CD4-positive, alpha-beta T cell treated with Interleukin-2 at 100 ng/mL for 4 hours (primary cell): ENCODE measurements around the gene SPINDOC.
"Not testable (repeated sequence)": the region's sequence is repeated elsewhere in the genome, so short reads cannot be mapped to it uniquely, and the experiment has no call there.

Experiments used
- DNase-seq: peaks from one replicate; pipeline ENCODE4 v3.0.0-alpha.2; 2020; ENCODE audit warnings: low spot score

SPINDOC gene

DNA sequence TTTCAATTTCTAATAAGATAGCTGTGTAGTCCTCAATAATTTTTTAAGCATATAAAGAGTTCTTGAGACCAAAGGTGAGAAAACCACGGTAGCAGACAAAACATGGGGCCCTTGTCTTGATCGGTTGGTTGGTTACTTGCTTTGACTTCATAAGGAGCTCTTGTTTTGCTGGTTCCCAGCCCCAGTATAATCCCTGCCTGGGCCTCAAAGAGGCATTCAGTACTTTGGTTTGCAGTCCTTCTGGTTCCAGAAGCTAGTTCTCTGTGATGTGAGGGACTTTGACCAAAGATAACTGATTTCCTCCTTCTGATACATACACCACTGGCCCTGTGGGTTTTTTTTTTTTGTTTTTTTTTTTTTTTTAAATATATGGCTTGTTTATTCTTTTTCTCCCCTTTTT is 42.7 kb downstream of the SPINDOC start:
- DNase-seq: no peak

DNA sequence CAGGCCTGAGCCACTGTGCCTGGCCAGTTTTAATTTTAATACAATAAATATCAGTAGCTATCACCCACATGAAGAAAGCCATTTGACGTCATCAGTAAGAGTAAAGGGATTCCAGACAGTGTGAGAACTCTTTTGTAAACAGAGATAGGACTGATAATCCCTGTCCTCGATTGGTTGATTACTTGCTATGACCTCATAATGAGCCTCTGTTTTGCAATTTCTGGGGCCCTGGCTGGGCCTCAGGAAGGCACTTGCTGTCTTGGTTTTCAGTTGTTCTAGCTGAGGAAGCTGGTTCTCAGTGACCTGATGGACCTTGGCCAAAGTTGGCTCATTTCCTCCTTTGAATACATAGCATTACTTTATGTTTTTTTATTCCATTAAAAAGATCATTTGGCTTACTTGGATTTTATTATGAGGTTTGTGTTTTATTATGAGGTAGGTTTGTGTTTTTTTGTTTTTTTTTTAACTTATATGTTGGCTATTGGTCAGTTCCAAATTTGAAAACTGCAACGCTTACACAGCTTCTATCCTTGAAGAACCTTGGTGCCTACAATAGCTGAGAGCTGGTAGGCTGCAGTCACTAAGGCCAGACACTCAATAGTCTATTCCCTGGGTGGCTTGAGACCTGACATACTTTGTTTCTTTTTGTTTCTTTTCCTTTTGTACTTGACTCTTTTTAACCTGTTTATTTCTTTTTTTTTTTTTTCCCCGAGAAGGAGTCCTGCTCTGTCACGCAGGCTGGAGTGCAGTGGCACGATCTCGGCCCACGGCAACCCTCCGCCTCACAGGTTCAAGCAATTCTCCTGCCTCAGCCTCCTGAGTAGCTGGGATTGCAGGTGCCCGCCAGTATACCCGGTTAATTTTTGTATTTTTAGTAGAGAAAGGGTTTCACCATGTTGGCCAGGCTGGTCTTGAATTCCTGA is 45.6 kb downstream of the SPINDOC start:
- no peak for DNase-seq

DNA sequence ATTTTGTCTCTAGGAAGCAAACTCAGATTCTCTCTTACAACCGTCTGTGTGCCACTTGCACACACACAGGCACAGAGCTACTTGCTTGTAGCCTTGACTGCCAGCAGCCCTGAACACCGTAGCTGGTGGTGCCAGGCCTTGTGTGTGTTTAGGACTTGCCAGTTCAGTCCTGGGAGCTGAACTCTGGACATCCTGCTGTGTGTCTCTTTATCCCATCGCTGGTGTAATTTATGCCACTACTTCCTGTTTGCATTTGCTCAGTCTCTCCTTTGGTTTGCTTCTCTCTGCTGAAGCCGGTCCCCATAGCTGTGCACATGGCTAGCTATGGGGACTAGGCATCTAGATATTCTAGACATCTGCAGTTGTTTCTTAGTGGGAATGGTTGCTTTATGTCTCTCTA is 49.7 kb downstream of the SPINDOC start:
- no peak for DNase-seq

DNA sequence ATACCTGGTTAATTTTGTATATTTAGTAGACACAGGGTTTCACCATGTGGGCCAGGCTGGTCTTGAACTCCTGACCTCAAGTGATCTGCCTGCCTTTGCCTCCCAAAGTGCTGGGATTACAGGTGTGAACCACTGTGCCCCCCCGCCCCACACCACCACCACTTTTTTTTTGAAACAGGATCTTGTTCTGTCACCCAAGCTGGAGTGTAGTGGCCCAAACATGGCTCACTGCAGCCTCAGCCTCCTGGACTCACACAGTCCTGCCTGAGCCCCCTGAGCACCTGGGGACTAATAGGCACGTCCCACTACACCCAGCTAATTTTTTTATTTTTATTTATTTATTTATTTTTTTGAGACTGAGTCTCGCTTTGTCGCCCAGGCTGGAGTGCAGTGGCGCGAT is 50.4 kb downstream of the SPINDOC start:
- DNase-seq: not testable (repeated sequence)

DNA sequence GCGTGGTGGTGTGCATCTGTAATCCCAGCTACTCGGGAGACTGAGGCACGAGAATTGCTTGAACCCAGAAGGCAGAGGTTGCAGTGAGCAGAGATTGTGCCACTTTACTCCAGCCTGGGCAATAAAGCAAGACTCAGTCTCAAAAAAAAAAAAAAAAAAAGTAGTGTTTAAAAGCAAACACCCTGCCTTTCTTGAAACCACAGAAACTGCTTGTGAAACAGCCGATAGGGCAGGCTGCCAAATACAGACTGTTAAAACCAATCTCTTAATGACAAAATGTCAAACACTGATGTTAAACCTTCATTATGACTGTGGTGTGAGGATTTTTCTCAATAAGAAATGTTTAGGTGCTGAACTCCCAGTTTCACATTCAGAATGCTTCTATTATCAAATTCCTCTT is 53.0 kb downstream of the SPINDOC start:
- peak; percentile 87 for DNase-seq

DNA sequence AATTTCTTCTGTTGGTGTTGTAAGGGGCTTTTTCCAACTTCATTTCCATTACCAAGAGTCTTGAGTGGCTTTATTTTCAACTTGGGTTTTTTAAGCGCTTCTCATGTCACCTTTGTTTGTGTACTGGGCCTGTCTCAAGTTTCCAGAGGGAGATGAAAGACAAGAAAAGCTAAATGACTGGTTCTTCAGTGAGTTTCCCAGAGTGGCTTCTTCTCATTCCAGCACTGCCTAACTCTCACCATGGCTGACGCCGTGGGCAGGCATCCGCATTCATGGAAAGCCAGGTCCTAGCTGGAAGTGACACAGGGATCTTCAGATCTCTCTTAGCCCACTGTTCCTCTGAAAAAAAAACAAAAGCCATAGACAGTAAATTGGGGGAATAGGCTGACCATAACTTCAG is 54.3 kb downstream of the SPINDOC start:
- DNase-seq: no peak

DNA sequence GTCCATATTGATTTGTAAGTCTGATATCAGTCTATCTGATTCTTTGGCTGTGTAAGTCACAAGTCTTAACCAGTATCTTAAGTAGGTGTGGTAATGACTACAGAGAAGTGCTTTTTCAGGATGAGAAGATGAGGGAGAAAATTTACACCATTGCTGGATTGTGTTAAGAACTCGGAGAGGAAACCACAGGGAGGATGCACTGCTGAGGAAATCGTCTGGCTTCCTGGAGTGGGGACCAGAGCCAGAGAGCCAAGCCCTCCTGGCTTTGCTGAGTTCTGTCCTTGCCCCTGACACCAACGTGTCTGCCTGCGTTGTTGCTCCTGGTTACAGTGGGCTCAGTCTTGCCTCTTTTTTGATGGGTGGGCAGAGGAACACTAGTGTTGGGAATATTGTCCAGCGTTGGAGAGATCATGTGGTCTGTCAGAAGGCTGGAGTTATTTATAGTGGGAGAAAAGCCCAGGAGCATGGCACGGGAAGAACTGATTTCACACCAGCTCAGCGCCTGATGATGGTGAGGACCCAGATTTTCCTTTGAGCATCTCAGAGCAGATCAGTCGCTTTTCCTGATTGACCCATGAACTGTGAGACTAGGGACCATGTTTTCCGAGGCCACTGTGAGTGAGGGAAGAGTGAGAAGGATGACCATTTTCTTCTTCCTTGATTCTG is 55.3 kb downstream of the SPINDOC start:
- no peak for DNase-seq

DNA sequence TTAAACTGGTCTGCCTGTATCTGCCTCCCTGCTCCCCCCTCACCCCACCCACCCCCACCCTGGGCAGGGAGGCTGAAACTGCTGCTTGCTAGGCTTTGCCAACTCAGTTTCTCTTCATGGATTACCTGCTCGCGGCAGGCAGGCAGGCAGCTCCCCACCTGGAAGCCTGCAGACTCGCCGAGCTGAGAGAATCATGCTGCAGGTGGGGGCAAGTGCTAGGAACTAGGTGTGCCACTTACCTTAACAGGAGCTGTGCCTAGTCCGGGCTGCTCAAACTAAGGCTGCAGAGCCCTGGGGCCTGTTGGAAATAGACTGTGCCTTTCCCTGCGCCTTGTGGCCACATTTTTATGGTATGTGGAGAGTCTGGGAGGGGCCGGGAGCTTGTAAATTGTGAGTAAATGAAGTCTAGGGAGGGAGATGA is 55.9 kb downstream of the SPINDOC start:
- no peak for DNase-seq

DNA sequence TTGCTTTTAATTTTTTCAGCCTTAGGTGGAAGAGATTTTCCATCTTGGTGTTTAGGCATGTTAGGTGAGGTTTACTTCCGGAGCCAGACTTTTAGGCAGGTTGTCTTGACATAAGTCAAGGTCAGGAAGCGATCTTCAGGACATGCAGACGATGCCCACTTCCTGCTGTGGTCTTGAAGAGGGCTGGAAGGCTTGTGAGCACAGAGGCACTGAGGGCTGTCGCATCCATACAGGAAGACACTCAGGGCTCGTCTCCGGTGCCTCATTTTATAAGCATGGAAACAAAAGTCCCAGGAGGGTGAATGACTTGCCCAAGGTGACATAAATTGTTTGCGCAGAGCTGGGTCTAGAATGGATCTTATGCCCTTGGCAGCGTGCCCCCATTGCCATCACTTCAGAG is 56.4 kb downstream of the SPINDOC start:
- DNase-seq: peak; percentile 44

DNA sequence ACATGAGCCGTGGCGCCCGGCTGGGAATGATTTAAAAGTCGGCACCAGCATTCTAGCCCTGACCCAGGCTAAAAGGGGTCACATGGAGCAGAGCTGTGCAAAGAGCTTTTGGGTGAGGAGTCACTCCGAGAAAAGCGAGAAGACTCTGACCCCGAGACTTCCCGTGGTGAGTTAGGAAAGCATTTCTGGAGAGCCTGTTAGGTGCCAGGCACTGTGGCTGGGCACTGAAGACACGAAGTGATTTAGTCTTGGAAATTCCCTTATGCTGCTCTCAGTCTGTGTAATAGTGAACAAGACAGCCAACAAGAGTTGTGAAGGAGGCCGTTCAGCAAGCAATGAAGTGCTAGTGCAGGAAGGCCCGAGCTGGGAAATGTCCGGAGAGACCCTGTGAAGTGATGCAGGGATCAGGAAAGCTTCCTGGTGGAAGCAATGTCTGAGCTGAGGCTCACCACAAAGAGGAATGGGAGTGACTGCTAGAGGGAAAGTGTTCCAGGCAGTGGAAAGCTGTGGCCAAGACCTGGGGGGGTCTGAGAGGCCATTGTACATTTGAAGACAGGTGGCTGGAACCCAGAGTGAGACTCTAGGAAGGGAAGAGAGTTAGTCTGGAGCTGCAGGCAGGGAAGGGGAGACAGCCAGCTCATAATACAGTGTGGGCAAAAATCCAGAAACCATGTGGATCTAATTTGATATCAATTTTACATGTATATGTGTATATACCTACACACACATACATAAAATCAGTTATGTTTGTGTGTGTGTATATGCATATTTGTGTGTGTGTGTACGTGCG is 57.3 kb downstream of the SPINDOC start:
- no peak for DNase-seq

DNA sequence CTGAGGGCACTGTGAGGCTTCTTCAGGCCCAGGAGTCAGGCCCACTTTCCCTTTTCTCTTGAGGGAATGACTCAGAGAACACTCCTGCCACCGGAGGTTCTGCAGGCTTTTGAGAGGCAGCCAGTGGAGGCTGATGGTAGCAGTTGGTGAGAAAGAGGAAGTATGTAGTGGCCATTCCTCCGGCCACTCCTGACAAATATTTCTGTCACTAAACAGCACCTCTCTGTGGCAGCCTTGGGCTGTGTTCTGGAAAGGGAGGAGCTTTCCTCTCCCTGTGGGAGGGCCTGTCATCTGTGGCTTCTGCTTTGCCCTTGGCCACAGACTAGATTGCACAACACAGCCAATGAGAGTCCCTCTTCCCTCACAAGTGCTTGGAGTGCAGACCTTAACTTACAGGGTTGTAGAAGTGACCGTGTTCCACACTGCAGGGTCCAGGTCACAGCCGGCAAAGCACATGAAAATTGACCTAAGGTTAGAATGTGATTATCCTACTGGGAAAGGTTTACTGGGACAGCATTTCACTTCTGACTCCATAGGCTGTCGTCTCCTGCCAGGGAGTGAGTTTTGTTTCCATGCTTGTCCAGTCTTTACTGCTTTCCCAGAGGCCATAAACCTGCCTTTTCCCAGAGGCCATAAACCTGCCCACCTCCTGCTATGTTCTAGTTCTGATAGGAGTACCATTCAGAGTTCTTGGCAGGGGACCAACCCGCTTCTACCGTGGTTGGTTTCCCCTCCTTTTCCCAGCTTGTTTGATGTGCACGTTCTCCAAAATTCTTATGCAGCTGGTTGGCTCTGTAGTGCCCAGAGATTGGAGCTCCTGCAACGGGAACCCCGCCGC is 58.9 kb downstream of the SPINDOC start:
- peak; percentile 54 for DNase-seq

DNA sequence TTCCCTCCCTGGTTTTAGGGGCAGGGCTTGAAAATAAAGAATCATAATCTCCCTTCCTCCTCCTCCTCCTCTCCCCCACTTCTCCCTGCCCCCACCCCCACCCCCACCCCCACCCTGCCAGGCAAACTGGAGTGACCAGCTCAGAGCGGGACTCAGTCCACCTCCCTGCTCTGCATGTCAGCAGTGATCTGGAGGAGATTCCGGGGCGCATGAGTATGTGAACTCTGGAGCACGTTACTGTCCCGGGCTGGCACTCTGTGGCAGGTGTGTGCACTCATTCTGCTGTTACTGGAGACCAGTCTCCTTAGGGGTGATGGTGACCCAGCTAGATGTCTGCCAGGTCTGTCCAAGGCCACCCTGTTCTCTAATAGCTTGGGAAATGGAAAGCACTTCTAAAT is 59.5 kb downstream of the SPINDOC start:
- no peak for DNase-seq

DNA sequence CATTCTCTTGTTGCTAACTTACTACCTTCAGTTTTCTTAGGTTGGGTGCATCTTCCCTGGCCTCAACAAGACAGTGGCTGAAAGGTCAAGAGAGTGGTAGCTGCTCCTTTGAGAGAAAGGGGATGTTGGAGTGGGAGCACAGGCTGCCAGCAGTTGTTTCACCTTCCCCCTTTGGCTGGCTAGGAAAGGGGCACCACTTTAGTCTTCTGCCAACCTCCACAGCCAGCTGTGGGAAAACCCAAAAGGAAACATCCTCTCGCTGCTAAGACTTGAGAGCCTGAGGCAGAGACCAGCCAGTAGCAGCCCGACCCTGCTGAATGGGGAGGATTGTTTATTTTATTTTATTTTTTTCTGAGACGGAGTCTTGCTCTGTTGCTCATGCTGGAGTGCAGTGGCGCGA is 60.1 kb downstream of the SPINDOC start:
- no peak for DNase-seq

DNA sequence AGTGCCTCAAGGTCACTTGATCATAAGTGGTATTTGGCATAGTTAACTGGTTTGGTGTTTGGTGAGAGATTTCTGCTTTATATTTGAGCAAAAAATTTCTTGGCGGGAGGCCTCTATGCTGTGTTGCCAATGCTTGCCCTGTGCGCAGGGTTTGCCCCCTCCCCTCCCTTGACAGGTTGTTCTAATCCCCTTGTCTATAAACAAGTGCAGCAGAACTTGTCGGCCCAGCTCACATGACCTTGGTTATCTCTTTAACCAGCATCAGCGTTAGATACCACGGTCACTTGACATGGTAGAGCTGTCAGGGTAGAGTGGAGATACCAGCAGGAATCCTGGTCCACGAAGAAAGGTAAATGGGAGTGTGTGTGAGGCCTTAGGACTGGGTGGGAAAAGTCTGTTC is 61.3 kb downstream of the SPINDOC start:
- DNase-seq: no peak

DNA sequence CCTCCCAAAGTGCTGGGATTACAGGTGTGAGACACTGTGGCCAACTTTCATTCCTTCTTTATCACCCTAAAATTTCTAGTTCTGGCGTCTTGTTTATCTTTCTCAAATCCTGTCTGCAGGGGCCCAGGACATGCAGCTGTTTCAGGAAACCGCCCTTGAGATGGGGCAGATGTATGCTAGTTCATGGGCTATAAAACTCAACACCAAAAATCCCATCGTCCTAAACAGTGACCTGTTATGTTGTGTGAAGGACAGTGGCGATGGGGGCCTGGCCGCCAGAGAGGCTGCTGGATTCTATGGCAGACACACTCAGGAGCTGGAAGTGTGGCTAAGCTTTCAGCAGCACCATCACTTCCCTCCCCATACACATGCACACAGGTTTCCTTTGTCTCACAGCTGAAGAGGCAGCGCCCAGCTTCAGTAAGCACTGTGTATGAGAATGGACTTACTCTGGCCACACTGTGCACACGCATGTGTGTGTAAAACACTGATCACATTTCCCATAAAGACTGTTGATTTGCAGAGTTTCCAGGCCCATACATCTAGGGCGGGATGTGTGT is 62.3 kb downstream of the SPINDOC start:
- DNase-seq: no peak

DNA sequence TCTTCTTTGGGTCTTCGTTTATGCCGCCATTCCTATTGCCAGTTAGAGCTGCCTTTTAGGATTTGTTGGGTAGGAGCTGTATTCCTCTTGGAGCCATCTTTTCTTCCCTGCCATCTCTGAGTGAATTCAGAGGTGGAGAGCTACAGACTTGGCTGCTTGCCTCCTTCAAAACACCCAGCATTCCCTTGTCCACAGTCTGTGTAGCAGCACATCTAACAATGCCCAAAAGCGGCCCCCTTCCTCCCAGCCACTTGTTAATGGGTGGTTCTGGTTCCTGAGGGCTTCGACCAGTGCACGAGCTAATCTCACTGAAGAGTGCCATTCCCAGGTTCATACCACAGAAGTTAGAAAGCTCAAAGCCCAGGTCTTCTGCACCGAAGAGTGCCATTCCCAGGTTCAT is 63.4 kb downstream of the SPINDOC start:
- DNase-seq: no peak
